A549 (cell line): ENCODE data around the gene CTBP2. TPM values are rescaled to one million over a fixed set of nuclear protein-coding genes. Genes with fewer than 3 reads are reported as not detected.
A peak's percentile ranks its signal among the peaks of the same experiment; 100 is the strongest.

Experiments used
- ATAC-seq, 2 experiments: fragments of 200-7000 bp in 1 of 2; fragments of >200 bp in 1 of 2; cut with Nextera tagmentation in 1 of 2; cut with Tn5 transposase in 1 of 2; 3 replicates each; pipeline versions ENCODE4 v1.8.0 to v1.9.1; 2018 to 2020; ENCODE audit warnings: mild to moderate bottlenecking in 1 of 2, moderate library complexity in 1 of 2
- CTCF ChIA-PET: fragments of 300-600 bp; sonication (Branson Sonifier 250); formaldehyde crosslinking; extraction: SDS; loops from one replicate; lab custom pipeline; 2021; ENCODE audit warnings: antibody characterized with exemption, inconsistent platforms; lab: Yijun Ruan, JAX
- POLR2A ChIA-PET: fragments of 350-600 bp; formaldehyde crosslinking; extraction: SDS; loops from one replicate; lab custom pipeline; 2021; ENCODE audit warnings: antibody characterized with exemption, inconsistent platforms; lab: Yijun Ruan, JAX
- DNase-seq, 2 experiments: peaks; one replicate each; pipeline versions ENCODE4 v3.0.0 to v3.0.0-alpha.2; 2011 to 2016; ENCODE audit warnings: low read depth in 1 of 2, low spot score in 1 of 2
- FAIRE-seq: peaks from 2 replicates; lab custom pipeline; 2011; peaks lifted over from hg19 to GRCh38; lab: Jason Lieb, UNC
- H3K27ac ChIP-seq, 2 experiments: fragments of >200 bp; sonication (Bioruptor Twin); formaldehyde crosslinking; 3 replicates each; pipeline ENCODE4 v1.5.1; 2016 to 2017
- H3K4me1 ChIP-seq: fragments of >200 bp; sonication (Bioruptor Twin); formaldehyde crosslinking; 3 replicates; pipeline ENCODE4 v1.6.1; 2016
- H3K4me2 ChIP-seq: fragments of >200 bp; sonication (Bioruptor Twin); formaldehyde crosslinking; 3 replicates; pipeline ENCODE4 v1.6.1; 2016
- H3K4me3 ChIP-seq: fragments of >200 bp; sonication (Bioruptor Twin); formaldehyde crosslinking; 3 replicates; pipeline ENCODE4 v1.5.1; 2016
- H3K9me3 ChIP-seq: fragments of >200 bp; sonication (Bioruptor Twin); formaldehyde crosslinking; 3 replicates; pipeline ENCODE4 v1.6.1; 2016
- BCL3 ChIP-seq: fragments of >200 bp; sonication (Bioruptor Twin); formaldehyde crosslinking; IDR thresholded peaks from 3 replicates; pipeline ENCODE4 v1.6.1; 2016
- BHLHE40 ChIP-seq: IDR thresholded peaks from 2 replicates; pipeline ENCODE4 v1.6.1; 2012; ENCODE audit warnings: low read depth, low read length, inconsistent platforms
- CEBPB ChIP-seq, 2 experiments: fragments of >200 bp in 1 of 2; sonication (Bioruptor Twin) in 1 of 2; formaldehyde crosslinking in 1 of 2; IDR thresholded peaks; 2 replicates each; pipeline ENCODE4 v1.6.1; 2012 to 2016
- CHD2 ChIP-seq: fragments of 150-350 bp; IDR thresholded peaks from 2 replicates; pipeline ENCODE4 v1.6.1; 2014; ENCODE audit warnings: low read length; ENCODE audit not compliant: partially characterized antibody
- CTCF ChIP-seq: fragments of >200 bp; sonication (Bioruptor Twin); formaldehyde crosslinking; IDR thresholded peaks from 3 replicates; pipeline ENCODE4 v1.5.1; 2016
- EHMT2 ChIP-seq: fragments of 200-600 bp; sonication (generic); IDR thresholded peaks from 2 replicates; pipeline ENCODE4 v1.6.1; 2016; ENCODE audit warnings: antibody characterized with exemption, low read depth, mild to moderate bottlenecking, moderate library complexity
- ELK1 ChIP-seq: fragments of 150-350 bp; IDR thresholded peaks from 2 replicates; pipeline ENCODE4 v1.6.1; 2014; ENCODE audit warnings: low read depth, mild to moderate bottlenecking, low read length
- ESRRA ChIP-seq: fragments of 150-350 bp; IDR thresholded peaks from 2 replicates; pipeline ENCODE4 v1.6.1; 2014; ENCODE audit warnings: mild to moderate bottlenecking, low read length, borderline replicate concordance
- HES2 ChIP-seq: fragments of >200 bp; sonication (Bioruptor Twin); formaldehyde crosslinking; IDR thresholded peaks from 2 replicates; pipeline ENCODE4 v1.6.1; 2016
- HOXA7 ChIP-seq: fragments of 250-450 bp; sonication (Bioruptor Pico); IDR thresholded peaks from 2 replicates; pipeline ENCODE4 v1.5.0; 2020; ENCODE audit warnings: mild to moderate bottlenecking, moderate library complexity
- HOXB13 ChIP-seq: fragments of 250-450 bp; sonication (Bioruptor Pico); IDR thresholded peaks from 2 replicates; pipeline ENCODE4 v1.5.0; 2020; ENCODE audit warnings: low read depth, mild to moderate bottlenecking, moderate library complexity
- KDM1A ChIP-seq: fragments of 200-600 bp; sonication (generic); IDR thresholded peaks from 2 replicates; pipeline ENCODE4 v1.6.1; 2016; ENCODE audit warnings: low read depth, mild to moderate bottlenecking
- KDM5A ChIP-seq: fragments of 200-600 bp; sonication (generic); IDR thresholded peaks from 2 replicates; pipeline ENCODE4 v1.6.1; 2016; ENCODE audit warnings: antibody characterized with exemption, mild to moderate bottlenecking
- PHF8 ChIP-seq: fragments of 200-600 bp; sonication (generic); IDR thresholded peaks from 2 replicates; pipeline ENCODE4 v1.6.1; 2016; ENCODE audit warnings: low read depth, mild to moderate bottlenecking, antibody characterized with exemption, moderate library complexity, borderline replicate concordance
- POLR2A ChIP-seq: IDR thresholded peaks from 2 replicates; pipeline ENCODE4 v1.6.1; 2012; ENCODE audit warnings: mild to moderate bottlenecking, low read length
- RAD21 ChIP-seq, 2 experiments: fragments of >200 bp in 1 of 2; sonication (Bioruptor Twin) in 1 of 2; formaldehyde crosslinking in 1 of 2; IDR thresholded peaks in 1 of 2; conservative IDR thresholded peaks in 1 of 2; 2 replicates in 1 of 2; 3 replicates in 1 of 2; pipeline ENCODE4 v1.6.1; 2012 to 2018; ENCODE audit warnings: inconsistent platforms in 1 of 2
- RCOR1 ChIP-seq: fragments of 150-350 bp; IDR thresholded peaks from 2 replicates; pipeline ENCODE4 v1.6.1; 2014; ENCODE audit warnings: antibody characterized with exemption, low read length, low read depth
- REST ChIP-seq: fragments of 200-600 bp; sonication (generic); IDR thresholded peaks from 2 replicates; pipeline ENCODE4 v1.6.1; 2016; ENCODE audit warnings: antibody characterized with exemption, mild to moderate bottlenecking, moderate library complexity
- TFCP2L1 ChIP-seq: fragments of 250-450 bp; sonication (Bioruptor Pico); IDR thresholded peaks from 2 replicates; pipeline ENCODE4 v1.5.0; 2021; ENCODE audit warnings: mild to moderate bottlenecking
- TP53 ChIP-seq: fragments of 250-450 bp; sonication (Bioruptor Pico); IDR thresholded peaks from 2 replicates; pipeline ENCODE4 v1.5.0; 2021; ENCODE audit warnings: mild to moderate bottlenecking, moderate library complexity
- ZFP36 ChIP-seq: fragments of 450-650 bp; IDR thresholded peaks from 2 replicates; pipeline ENCODE4 v1.6.1; 2014; ENCODE audit warnings: borderline replicate concordance; ENCODE audit not compliant: partially characterized antibody
- WGBS: methylation state at CpG from one replicate; pipeline ENCODE4 v1.1.6; 2017; ENCODE audit errors: missing lambda C conversion rate; 5-methylcytosine and 5-hydroxymethylcytosine counted together
- polyA plus RNA-seq, 4 experiments: library from polyadenylated mRNA; depleted of rRNA in 3 of 4; stranded (reverse); fragments of >200 nt; fragmentation: RNase III in 1 of 4; extraction: RNeasy Plus Mini Kit Qiagen cat#74134 plus additional on column Dnase treatment in 1 of 4; gene quantifications; 2 replicates in 3 of 4; 3 replicates in 1 of 4; pipeline ENCODE4 v1.2.3, GENCODE V29; 2011 to 2017
- TF ChIP-seq, protein P1 (sequence below): fragments of 450-650 bp; IDR thresholded peaks from 2 replicates; pipeline ENCODE4 v1.6.1; 2014; ENCODE audit warnings: antibody characterized with exemption

Gene CTBP2
- polyA plus RNA-seq, 2 of the 4 experiments (the other 2 are of a cell fraction): 74.9 to 78.9 TPM

GRCh38 chr10:125004571-125005311 is 155.6 kb downstream of the CTBP2 start:
- no peak for ATAC-seq
- no peaks in the 10 kb centered on the region for H3K9me3 ChIP-seq
- POLR2A ChIA-PET: no interaction called here
- H3K4me3 ChIP-seq: no peak overlapping the region
- DNase-seq: no peak
- 86% methylated on average over 19 of the region's 19 CpGs for WGBS
- H3K4me1 ChIP-seq: no peaks in the 10 kb centered on the region
- FAIRE-seq: no peak
- TF ChIP-seq ELK1 (no peak), CTCF (no peak), RAD21 (conservative IDR thresholded peaks at IDR 0.05 in 1 of 2, IDR thresholded peaks at IDR 0.05 in 1 of 2) (no peak), HOXB13 (CRISPR knock-in tag) (no peak), POLR2A (no peak), TP53 (CRISPR knock-in tag) (no peak), BHLHE40 (no peak), KDM5A (no peak), ZFP36 (no peak), TFCP2L1 (no peak), REST (no peak), CEBPB (IDR thresholded peaks at IDR 0.05) (no peak), RCOR1 (no peak)
- TF ChIP-seq, protein P1, sequence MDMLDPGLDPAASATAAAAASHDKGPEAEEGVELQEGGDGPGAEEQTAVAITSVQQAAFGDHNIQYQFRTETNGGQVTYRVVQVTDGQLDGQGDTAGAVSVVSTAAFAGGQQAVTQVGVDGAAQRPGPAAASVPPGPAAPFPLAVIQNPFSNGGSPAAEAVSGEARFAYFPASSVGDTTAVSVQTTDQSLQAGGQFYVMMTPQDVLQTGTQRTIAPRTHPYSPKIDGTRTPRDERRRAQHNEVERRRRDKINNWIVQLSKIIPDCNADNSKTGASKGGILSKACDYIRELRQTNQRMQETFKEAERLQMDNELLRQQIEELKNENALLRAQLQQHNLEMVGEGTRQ: no peak
- TF ChIP-seq, all 56 proteins: peak for 0
- no peak overlapping the region for H3K4me2 ChIP-seq
- H3K27ac ChIP-seq: no peak overlapping the region
- CTCF ChIA-PET: no interaction called here

GRCh38 chr10:125003901-125004467 is 156.4 kb downstream of the CTBP2 start:
- CTCF ChIA-PET: no interaction called here
- TF ChIP-seq PHF8 (no peak), HES2 (no peak), ESRRA (no peak), TFCP2L1 (no peak), BCL3 (no peak), EHMT2 (no peak), KDM1A (no peak), CHD2 (no peak), HOXA7 (CRISPR knock-in tag) (no peak)

More at GRCh38 chr10:125003901-125004467, 156.4 kb downstream of the CTBP2 start:
- H3K4me1 ChIP-seq: no peaks in the 10 kb centered on the region
- FAIRE-seq: no peak
- no peak overlapping the region for H3K27ac ChIP-seq
- 88% methylated on average over 12 of the region's 14 CpGs for WGBS
- no peak for DNase-seq
- no peaks in the 10 kb centered on the region for H3K9me3 ChIP-seq
- H3K4me2 ChIP-seq: no peak overlapping the region
- POLR2A ChIA-PET: no interaction called here
- H3K4me3 ChIP-seq: no peak overlapping the region
- peak in 1 of 2 experiments; percentile 6; a peak in 1 of 6 replicates for ATAC-seq
